Activated T-cell treated with anti-CD3 and anti-CD28 coated beads, Interleukin-2, amount 50 U/mL, for 48 hours (primary cell): ENCODE measurements around the gene LCNL1.
"Not testable (repeated sequence)": the region's sequence is repeated elsewhere in the genome, so short reads cannot be mapped to it uniquely, and the experiment has no call there.

Experiments used
- DNase-seq, 2 experiments: peaks; one replicate each; pipeline ENCODE4 v3.0.0-alpha.2; 2020

Gene LCNL1

GRCh38 chr9:137028263-137029057 is 45.7 kb downstream of the LCNL1 start:
- peak; percentile 79 to 81 for DNase-seq

GRCh38 chr9:137029058-137029936 is 46.5 kb downstream of the LCNL1 start:
- peak; percentile 90 for DNase-seq

- no peak for DNase-seq
These were observed 47.2 kb downstream of the LCNL1 start for GRCh38 chr9:137030006-137030405.

- peak; percentile 77 to 80 for DNase-seq
These were observed 48.0 kb downstream of the LCNL1 start for GRCh38 chr9:137030538-137031527.

GRCh38 chr9:137031904-137032640 is 49.3 kb downstream of the LCNL1 start, which contains the start of gene FUT7:
Gene FUT7 (minus strand): TSS chr9:137032088. CDS start chr9:137031991, 97 bp downstream.
- peak; percentile 66 to 73 for DNase-seq

- no peak for DNase-seq
These were observed 50.1 kb downstream of the LCNL1 start for GRCh38 chr9:137032858-137033257.

GRCh38 chr9:137033481-137033880 is 50.7 kb downstream of the LCNL1 start:
- not testable (repeated sequence) for DNase-seq

GRCh38 chr9:137034039-137034708 is 51.4 kb downstream of the LCNL1 start:
- DNase-seq, result no peak

GRCh38 chr9:137034709-137035506 is 52.1 kb downstream of the LCNL1 start:
- DNase-seq, result peak; percentile 86 to 93
